HEK293T (cell line): ENCODE results near the gene CHST12.

Experiments used
- BHLHE40 ChIP-seq: fragments of 450-650 bp; IDR thresholded peaks from 2 replicates; pipeline ENCODE4 v1.6.1; 2016; ENCODE audit warnings: mild to moderate bottlenecking, moderate library complexity, borderline replicate concordance
- FOXK2 ChIP-seq: fragments of 450-650 bp; IDR thresholded peaks from 2 replicates; pipeline ENCODE4 v1.6.1; 2016; ENCODE audit warnings: mild to moderate bottlenecking
- FOXM1 ChIP-seq: fragments of 450-650 bp; IDR thresholded peaks from 2 replicates; pipeline ENCODE4 v1.6.1; 2017; ENCODE audit warnings: mild to moderate bottlenecking, borderline replicate concordance
- NFRKB ChIP-seq: fragments of 450-650 bp; IDR thresholded peaks from 2 replicates; pipeline ENCODE4 v1.6.1; 2016; ENCODE audit warnings: mild to moderate bottlenecking, moderate library complexity
- SP1 ChIP-seq: fragments of 450-650 bp; IDR thresholded peaks from 2 replicates; pipeline ENCODE4 v1.6.1; 2017
- TARDBP ChIP-seq: fragments of 450-650 bp; IDR thresholded peaks from 2 replicates; pipeline ENCODE4 v1.6.1; 2016
- ZNF384 ChIP-seq: fragments of 450-650 bp; IDR thresholded peaks from 2 replicates; pipeline ENCODE4 v1.6.1; 2016

DNA sequence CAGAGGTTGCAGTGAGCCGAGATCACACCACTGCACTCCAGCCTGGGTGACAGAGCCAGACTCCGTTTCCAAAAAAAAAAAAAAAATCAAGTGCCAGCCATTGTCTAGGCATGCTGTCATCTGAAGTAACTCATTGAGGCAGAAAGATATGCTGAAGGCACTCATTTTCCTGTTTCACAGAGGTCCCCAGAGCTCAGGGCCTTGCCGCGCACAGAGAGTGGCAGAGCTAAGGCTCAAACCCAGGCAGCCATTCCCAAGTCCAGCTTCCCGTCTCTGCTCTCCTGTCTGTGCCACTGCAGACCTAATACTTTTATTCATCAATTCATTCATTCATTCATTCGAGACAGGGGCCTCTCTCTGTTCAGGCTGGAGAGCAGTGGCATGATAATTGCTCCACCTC is 69.3 kb downstream of the CHST12 start:
- TF ChIP-seq BHLHE40 (no peak), TARDBP (no peak), FOXK2 (no peak), SP1 (no peak), ZNF384 (no peak), FOXM1 (no peak), NFRKB (no peak)
